ENCODE results near the gene MAPKAPK2. TPM values are rescaled to one million over a fixed set of nuclear protein-coding genes. Genes with fewer than 3 reads are reported as not detected.

The MAPKAPK2 gene
- total RNA-seq, 2 experiments from 2014 or later = 157 to 166 TPM

DNA sequence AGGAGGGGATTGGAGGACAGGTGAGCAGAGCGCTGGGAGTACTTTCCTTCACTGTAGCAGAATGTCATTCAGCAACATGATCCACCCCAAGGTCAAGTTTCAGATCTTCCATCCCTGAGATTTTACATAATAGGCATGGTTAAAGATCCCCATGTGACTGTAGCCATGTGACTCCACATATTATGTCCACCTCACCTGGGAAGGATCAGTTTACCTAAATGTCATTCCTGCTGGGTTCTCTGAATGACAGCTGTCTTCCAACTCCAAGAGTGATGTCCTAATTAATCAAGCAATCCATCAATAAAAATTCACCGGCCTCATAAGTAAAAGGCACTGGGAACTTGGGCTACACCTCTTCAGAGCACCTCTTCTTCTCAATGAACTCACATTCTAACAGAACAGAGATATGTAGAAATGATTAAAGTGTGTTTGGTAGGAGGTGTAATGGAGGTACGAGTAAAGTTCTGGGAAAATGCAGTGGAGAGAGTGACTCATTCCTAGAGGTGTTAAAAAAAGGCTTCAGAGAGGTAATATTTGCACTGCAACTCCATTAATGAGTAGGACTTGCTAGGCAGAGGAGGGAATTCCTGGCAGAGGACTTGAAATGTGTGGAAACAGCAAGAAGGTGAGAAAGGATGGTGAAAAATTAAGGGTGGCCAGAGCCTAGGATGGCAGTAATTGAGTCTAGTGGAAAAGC, 22.2 kb upstream of the MAPKAPK2 start:
- no peak for TF ChIP-seq CTCF (IDR thresholded peaks at IDR 0.05)
- Histone ChIP-seq H3K9me3 (ENCODE audit: control insufficient read depth in 1 of 2, insufficient read depth in 1 of 2, low read length in 2 of 2) (no peaks in the 10 kb centered on the region), H3K27ac (ENCODE audit: low read depth in 1 of 2, low read length in 2 of 2) (no peak overlapping the region), H3K36me3 (ENCODE audit: insufficient read depth, low read length) (no peaks in the 10 kb centered on the region), H3K4me3 (ENCODE audit: low read length) (no peak overlapping the region), H3K27me3 (ENCODE audit: control insufficient read depth in 1 of 2, insufficient read depth in 2 of 2, low read length in 2 of 2) (peaks cover 20 to 35% of the 10 kb centered on the region in 2 experiments), H3K4me1 (ENCODE audit: insufficient read depth, low read length) (peaks cover 16% of the 10 kb centered on the region)
- no peaks in the 10 kb centered on the region for H3K36me3 Mint-ChIP-seq (ENCODE audit: low read depth)
- H3K4me3 Mint-ChIP-seq = no peak overlapping the region
- POLR2A ChIA-PET = interaction anchor here (1.3 to 2.0 kb wide), 2 partner anchors 27 to 192 kb away, joined by 3 to 7 read pairs; partner anchors contain the start of genes DYRK3 and IKBKE
- CTCF ChIA-PET = interaction anchor here (1.3 to 3.2 kb wide), 5 partner anchors 32 to 200 kb away, joined by 3 to 21 read pairs (median 18); no protein-coding TSS in a partner anchor
- H3K9me3 Mint-ChIP-seq = no peaks in the 10 kb centered on the region
- peaks cover 45% of the 10 kb centered on the region for H3K27me3 Mint-ChIP-seq
- no peak for DNase-seq
- peaks cover 4% of the 10 kb centered on the region for H3K4me1 Mint-ChIP-seq (ENCODE audit: low read depth)
- intact Hi-C loops (cut with DNase I, micrococcal nuclease) = loop anchor here (2.0 to 5.0 kb wide), 2 partner anchors 120 to 174 kb away; no protein-coding TSS in a partner anchor
- no peak for ATAC-seq (ENCODE audit: poor library complexity)
- H3K27ac Mint-ChIP-seq = no peak overlapping the region

GRCh38 chr1:206663362-206663761, 21.3 kb upstream of the MAPKAPK2 start:
- Histone ChIP-seq H3K27ac (ENCODE audit: low read depth in 1 of 2, low read length in 2 of 2) (no peak overlapping the region), H3K4me1 (ENCODE audit: insufficient read depth, low read length) (peaks cover 17% of the 10 kb centered on the region), H3K9me3 (ENCODE audit: control insufficient read depth in 1 of 2, insufficient read depth in 1 of 2, low read length in 2 of 2) (no peaks in the 10 kb centered on the region), H3K27me3 (ENCODE audit: control insufficient read depth in 1 of 2, insufficient read depth in 2 of 2, low read length in 2 of 2) (peaks cover 16 to 27% of the 10 kb centered on the region in 2 experiments), H3K36me3 (ENCODE audit: insufficient read depth, low read length) (no peaks in the 10 kb centered on the region), H3K4me3 (ENCODE audit: low read length) (no peak overlapping the region)
- TF ChIP-seq CTCF (IDR thresholded peaks at IDR 0.05) = no peak
- intact Hi-C loops (cut with DNase I, micrococcal nuclease) = loop anchor here (2.0 to 5.0 kb wide), 2 partner anchors 121 to 175 kb away; no protein-coding TSS in a partner anchor
- CTCF ChIA-PET = interaction anchor here (1.0 to 3.5 kb wide), 20 partner anchors 10 to 201 kb away, joined by 3 to 42 read pairs (median 6); partner anchors contain the start of genes DYRK3 and EIF2D
- POLR2A ChIA-PET = interaction anchor here (0.8 to 2.0 kb wide), 6 partner anchors 28 to 319 kb away, joined by 3 to 7 read pairs (median 3); partner anchors contain the start of genes DYRK3 and IKBKE
- Mint-ChIP-seq H3K4me3 (no peak overlapping the region), H3K27me3 (peaks cover 36% of the 10 kb centered on the region), H3K9me3 (no peaks in the 10 kb centered on the region), H3K4me1 (ENCODE audit: low read depth) (peaks cover 4% of the 10 kb centered on the region), H3K27ac (no peak overlapping the region), H3K36me3 (ENCODE audit: low read depth) (no peaks in the 10 kb centered on the region)
- ATAC-seq (ENCODE audit: poor library complexity) (no peak), DNase-seq (no peak)

DNA sequence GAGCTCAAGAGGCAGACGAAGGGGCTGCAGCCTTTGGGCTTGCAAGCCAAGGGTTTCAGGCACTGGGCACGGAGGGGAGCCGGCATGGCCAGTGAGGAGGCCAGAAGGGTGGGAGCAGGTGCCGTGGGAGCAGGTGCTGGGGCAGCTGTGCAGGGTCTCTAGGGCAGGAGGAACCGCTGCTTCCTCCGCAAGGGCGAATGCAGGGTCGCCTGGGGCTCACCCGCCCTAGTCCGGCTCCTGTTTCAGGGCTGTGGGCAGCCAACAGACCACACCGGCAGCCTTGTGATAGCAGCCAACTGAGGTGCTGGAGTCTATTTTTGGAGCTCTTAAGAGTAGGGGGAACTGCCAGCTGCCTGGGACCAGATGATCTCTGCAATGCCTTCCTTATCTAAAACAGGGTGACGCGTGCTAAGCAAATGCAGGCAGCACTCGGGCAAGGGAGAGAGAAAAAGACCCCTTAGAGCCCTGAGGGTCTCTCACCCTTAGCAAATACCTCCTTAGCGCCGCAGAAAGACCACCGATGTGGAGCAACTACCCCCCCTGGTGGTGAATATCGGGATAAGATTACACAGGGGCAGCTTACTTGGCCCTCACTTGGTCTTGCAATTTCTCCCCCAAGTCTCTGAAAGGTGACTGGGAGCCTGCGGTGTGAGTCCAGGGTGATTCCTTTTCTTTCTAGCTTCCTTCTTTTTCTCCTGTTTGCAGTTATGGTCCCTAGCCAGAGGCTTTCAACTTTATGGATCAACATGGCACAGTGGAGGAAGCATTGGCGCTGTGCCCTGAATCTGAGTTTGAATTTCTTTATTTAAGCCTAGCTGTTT, 20.7 kb upstream of the MAPKAPK2 start:
- no peak overlapping the region for H3K4me3 ChIP-seq (ENCODE audit: low read length)
- peaks cover 20% of the 10 kb centered on the region for H3K4me1 ChIP-seq (ENCODE audit: insufficient read depth, low read length)
- ChIA-PET POLR2A (interaction anchor here (0.7 to 2.0 kb wide), 7 partner anchors 28 to 318 kb away, joined by 3 to 7 read pairs (median 3); partner anchors contain the start of genes DYRK3 and IKBKE), CTCF (interaction anchor here (1.0 to 3.5 kb wide), 25 partner anchors 9 to 318 kb away, joined by 3 to 42 read pairs (median 5); partner anchors contain the start of genes DYRK3, EIF2D and MAPKAPK2)
- Mint-ChIP-seq H3K4me3 (no peak overlapping the region), H3K36me3 (ENCODE audit: low read depth) (no peaks in the 10 kb centered on the region), H3K9me3 (no peaks in the 10 kb centered on the region), H3K27me3 (peaks cover 31% of the 10 kb centered on the region), H3K27ac (no peak overlapping the region), H3K4me1 (ENCODE audit: low read depth) (peaks cover 4% of the 10 kb centered on the region)
- TF ChIP-seq CTCF (IDR thresholded peaks at IDR 0.05) = peak; percentile 93
- peaks cover 16 to 20% of the 10 kb centered on the region in 2 experiments for H3K27me3 ChIP-seq (ENCODE audit: control insufficient read depth in 1 of 2, insufficient read depth in 2 of 2, low read length in 2 of 2)
- no peak overlapping the region for H3K27ac ChIP-seq (ENCODE audit: low read depth in 1 of 2, low read length in 2 of 2)
- no peaks in the 10 kb centered on the region for H3K36me3 ChIP-seq (ENCODE audit: insufficient read depth, low read length)
- ATAC-seq (ENCODE audit: poor library complexity) = peak; percentile 91
- peak; percentile 53 to 85 (median 64) for DNase-seq
- no peaks in the 10 kb centered on the region for H3K9me3 ChIP-seq (ENCODE audit: control insufficient read depth in 1 of 2, insufficient read depth in 1 of 2, low read length in 2 of 2)
- intact Hi-C loops (cut with DNase I, micrococcal nuclease) = loop anchor here (1.0 to 5.0 kb wide), 9 partner anchors 30 to 202 kb away; no protein-coding TSS in a partner anchor

Data from CD4-positive, alpha-beta T cell (primary cell).